GM19238 (cell line): ENCODE data around the gene DENND2A.
"Not testable (repeated sequence)": the region's sequence is repeated elsewhere in the genome, so short reads cannot be mapped to it uniquely, and the experiment has no call there.

Experiments used
- DNase-seq: peaks from one replicate; pipeline ENCODE4 v3.0.0; 2011; ENCODE audit warnings: low spot score; ENCODE audit not compliant: insufficient read length

The DENND2A gene

GRCh38 chr7:140551355-140552239 is 89.0 kb downstream of the DENND2A start:
- no peak for DNase-seq

- DNase-seq, result no peak
These were observed 93.7 kb downstream of the DENND2A start for GRCh38 chr7:140546947-140547346.

- DNase-seq, result no peak
These were observed 96.2 kb downstream of the DENND2A start for GRCh38 chr7:140544388-140544826.

GRCh38 chr7:140542228-140542603 is 98.4 kb downstream of the DENND2A start:
- no peak for DNase-seq

GRCh38 chr7:140541513-140542227 is 98.9 kb downstream of the DENND2A start:
- DNase-seq, result no peak

GRCh38 chr7:140541176-140541512 is 99.5 kb downstream of the DENND2A start:
- no peak for DNase-seq

- DNase-seq, result no peak
These were observed 100.4 kb downstream of the DENND2A start for GRCh38 chr7:140540136-140540777.

- DNase-seq, result no peak
These were observed 101.2 kb downstream of the DENND2A start for GRCh38 chr7:140539461-140539860.

GRCh38 chr7:140537750-140538482 is 102.7 kb downstream of the DENND2A start:
- DNase-seq, result no peak

- no peak for DNase-seq
These were observed 105.9 kb downstream of the DENND2A start for GRCh38 chr7:140534743-140535142.

GRCh38 chr7:140533394-140533872 is 107.2 kb downstream of the DENND2A start:
- no peak for DNase-seq

GRCh38 chr7:140529428-140529827 is 111.2 kb downstream of the DENND2A start:
- not testable (repeated sequence) for DNase-seq

- DNase-seq, result no peak
These were observed 113.6 kb downstream of the DENND2A start for GRCh38 chr7:140526787-140527664.

GRCh38 chr7:140526214-140526613 is 114.4 kb downstream of the DENND2A start:
- DNase-seq, result no peak

GRCh38 chr7:140525743-140526142 is 114.9 kb downstream of the DENND2A start:
- DNase-seq, result no peak

- DNase-seq, result no peak
These were observed 119.2 kb downstream of the DENND2A start for GRCh38 chr7:140521421-140521820.

- no peak for DNase-seq
These were observed 121.6 kb downstream of the DENND2A start for GRCh38 chr7:140519007-140519399.

GRCh38 chr7:140518370-140519006 is 122.1 kb downstream of the DENND2A start:
- DNase-seq, result no peak

GRCh38 chr7:140517546-140518369 is 122.9 kb downstream of the DENND2A start:
- DNase-seq, result peak; percentile 65
